UCSD-AML1 (cell line): ENCODE results near the gene KRT5.
"Not testable (repeated sequence)": the region's sequence is repeated elsewhere in the genome, so short reads cannot be mapped to it uniquely, and the experiment has no call there.

Source experiments
- DNase-seq: peaks from one replicate; lab custom pipeline; 2025; ENCODE audit not compliant: unreplicated experiment; lab: John Stamatoyannopoulos, UW

Gene KRT5

DNA sequence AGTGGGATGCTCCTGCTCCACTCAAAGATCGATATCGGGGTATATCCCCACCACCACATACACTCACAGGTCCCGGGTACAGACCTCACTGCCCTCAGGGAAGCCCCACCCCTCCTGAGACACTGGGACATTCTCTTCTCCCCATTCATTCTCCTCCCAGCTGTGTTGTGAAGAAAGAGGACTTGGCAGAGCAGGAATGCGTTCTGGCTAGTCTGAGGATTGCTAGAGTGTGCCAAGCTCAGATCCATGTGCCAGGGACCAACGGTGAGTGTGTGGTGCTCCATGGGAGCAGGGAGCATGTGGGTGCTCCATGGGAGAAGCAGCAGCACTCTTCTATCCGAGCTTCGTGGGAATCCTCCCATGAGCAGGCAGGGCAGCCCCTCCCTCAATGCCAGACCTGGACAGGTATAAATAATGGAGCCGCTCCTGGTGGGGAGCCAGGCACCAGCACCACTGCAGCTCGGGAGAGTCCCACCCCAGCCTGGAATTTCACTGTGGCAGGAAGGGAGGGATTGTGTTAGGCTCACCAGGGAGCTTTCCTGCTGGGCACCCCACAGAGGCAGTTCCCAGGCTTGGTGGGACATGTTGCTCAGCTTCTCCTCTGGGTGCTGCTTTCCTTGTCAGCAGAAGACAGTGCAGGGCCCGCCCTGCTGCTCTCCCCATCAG, 2.3 kb upstream of the KRT5 start:
- DNase-seq: no peak

DNA sequence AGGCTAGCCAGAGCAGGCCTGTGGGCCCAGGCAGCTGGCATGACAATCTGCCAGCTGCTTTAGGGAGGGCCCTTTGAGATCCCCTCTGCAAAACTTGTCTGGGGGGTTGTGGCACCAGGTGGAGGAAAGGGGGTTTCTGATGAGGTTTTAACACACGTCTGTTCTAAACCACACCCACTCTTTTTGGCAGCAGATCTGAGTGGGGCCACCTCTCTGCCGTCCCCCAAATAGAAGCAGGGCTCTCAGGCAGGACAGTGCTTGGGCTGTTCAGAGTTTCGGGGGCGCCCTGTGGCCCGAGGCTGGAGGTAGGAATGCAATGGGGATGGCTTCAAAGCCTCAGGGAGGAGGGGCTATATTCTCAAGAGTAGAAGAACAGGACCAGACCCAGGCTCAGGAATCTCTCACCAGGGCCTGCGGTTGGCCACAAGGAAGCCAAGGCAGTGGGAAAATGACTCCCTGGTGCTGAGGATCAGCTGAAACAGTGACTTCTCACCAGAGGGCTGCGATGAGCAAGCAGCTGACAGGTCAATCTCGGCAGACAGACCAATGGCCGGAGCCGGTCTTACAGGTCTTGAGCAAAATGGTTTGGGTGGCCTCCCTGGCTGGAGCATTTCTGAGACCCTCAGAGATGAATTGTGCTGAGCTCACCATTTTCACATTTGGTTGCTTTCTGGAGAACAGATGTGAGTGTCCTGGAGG, 1.5 kb upstream of the KRT5 start:
- DNase-seq: no peak

DNA sequence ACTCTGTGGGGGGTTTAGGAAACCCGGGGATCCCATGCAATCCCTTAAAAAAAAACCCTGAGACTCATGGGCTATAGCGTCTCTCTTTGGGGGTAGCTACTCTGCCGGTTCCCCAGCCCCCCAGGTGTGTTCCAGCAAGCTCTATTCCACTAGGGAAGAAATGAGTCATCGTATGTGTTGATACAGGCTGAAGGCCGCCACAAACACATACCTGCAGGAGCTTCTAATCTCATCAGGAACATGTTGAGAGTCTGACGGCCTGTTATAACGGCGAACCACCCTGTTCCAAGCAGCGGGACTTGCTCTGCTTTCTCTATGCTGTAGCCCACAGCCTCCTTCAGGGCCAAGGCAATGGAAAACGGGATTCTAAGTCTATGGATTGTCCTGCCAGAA, 977 bp upstream of the KRT5 start:
- no peak for DNase-seq

DNA sequence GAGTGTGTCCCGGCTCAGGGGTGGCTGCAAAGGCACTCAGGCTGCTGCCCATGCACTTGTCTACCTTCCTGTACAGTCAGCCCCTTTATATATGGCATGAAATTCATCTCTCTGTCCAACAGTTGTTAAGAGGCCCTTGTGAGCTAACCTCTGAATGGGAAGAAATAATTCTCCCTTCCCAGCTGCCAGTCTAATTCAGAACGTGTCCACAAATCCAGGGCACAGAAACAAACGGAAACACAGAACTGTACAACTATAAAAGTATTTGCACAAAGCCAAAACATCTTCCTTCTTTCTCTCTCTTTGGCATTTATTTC, 849 bp downstream of the KRT5 start:
- no peak for DNase-seq

DNA sequence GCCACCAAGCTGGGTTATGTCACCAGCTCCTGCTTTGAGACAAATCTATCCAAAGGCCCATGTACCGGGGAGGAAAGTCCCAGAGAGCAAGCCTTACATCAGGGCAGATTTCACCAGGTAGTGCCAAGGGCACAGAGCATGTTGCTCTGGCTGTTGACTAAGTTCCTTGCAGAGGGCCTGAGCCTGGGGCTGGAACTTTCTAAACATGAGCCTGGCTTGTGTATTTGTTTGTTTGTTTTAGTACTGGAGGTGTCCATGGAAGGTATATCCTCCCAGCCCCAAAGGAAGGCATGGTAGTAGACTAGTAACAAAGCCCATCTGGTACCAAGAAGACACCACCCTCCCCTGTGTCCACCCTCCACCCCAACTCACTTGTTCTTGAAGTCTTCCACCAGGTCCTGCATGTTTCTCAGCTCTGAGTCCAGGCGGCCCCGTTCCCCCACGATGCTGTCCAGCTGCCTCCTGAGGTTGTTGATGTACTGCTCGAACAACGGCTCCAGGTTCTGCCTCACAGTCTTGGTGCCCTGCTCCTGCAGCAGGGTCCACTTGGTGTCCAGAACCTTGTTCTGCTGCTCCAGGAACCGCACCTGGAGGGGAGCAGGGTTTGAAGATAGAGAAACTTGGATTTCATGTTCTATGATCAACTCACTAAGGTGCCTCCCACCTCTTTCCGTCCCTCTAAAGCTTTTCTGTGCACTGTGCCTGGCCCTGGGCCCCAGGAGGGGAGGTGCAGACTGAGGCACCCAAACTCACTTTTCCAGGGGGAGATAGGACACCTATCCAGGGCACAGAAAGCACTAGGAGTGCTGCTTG, 1.4 kb downstream of the KRT5 start:
- no peak for DNase-seq

DNA sequence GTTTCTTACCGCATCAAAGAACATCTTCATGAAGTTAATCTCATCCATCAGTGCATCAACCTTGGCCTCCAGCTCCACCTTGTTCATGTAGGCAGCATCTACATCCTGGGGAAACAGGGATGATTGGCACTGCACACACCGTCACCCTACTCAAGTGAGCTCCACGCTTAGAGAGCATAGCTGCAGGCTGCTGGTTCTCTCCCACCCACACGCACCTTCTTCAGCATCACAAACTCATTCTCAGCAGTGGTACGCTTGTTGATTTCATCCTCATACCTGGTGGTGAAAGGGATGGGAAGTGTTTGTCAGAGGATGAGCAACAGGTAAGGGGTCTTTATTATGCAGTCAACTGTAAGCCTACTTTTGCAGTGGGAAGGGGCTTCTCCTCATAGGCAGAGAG, 2.3 kb downstream of the KRT5 start:
- DNase-seq: no peak

DNA sequence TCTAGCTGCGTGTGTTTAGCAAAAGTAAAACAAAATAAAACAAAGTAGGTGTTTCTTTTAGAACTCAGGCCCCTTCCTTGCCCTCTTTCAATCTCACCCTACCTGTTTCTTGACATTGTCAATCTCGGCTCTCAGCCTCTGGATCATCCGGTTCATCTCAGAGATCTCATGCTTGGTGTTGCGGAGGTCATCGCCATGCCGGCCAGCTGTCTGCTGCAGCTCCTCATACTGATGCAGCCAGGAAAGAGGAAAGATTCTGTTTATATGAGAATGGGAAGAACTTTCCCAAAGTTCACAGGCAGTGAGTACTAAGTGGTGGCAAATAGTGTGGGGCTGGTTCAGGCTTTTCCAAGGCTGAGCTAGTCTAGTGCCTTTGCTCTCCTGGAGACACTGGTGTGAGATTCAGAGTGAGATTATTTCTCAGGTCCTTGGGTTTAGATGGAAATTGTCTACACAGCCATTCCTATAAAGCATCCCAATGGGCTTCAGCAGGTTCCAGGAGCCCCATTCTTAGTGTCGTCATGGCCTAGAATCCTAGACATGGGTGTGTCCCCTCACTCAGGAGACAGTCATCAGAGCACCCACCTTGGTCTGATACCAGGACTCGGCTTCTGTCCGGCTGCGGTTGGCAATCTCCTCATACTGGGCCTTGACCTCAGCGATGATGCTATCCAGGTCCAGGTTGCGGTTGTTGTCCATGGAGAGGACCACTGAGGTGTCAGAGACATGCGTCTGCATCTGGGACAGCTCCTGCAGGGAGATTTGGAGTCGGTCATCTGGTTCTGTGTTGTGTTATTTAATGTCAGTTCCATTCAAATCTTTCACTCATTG, 3.0 kb downstream of the KRT5 start:
- DNase-seq: no peak

DNA sequence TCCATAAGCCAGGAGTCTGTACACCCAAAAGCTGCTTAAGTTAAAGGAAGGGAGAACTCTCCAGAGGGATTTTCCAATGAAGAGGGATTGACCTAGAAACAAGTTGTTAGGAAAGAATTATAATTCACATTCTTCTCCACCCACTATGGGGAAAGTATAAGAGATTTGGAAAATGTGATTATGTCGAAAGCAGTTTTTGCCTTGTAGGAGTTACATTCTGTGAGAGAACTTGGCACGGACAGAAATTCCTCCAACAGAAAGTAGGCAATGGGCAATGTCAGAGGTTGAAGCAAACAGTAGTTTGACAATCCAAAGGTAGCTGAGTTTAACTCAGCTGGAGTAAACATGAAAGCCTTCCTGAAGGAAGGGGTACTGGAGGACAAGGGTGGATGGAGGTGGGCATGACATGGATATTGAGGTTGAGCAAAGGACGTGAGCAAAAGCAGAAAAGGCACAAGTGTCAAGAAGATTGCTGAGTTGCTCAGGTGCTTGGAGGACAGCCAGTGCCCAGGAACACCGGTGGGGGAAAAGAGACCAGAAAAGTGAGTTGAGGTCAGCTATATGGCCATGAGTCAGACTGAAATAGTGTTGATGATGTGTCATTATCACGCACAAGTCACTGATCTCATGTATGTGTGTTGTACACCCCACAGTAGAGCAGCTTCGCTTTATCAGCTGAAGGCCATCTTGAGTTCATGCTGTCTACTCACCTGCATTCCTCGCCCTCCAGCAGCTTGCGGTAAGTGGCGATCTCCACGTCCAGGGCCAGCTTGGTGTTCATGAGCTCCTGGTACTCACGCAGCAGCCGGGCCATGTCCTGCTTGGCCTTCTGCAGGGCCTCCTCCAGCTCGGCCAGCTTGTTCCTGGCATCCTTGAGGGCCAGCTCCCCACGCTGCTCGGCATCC, 4.0 kb downstream of the KRT5 start:
- DNase-seq: no peak

DNA sequence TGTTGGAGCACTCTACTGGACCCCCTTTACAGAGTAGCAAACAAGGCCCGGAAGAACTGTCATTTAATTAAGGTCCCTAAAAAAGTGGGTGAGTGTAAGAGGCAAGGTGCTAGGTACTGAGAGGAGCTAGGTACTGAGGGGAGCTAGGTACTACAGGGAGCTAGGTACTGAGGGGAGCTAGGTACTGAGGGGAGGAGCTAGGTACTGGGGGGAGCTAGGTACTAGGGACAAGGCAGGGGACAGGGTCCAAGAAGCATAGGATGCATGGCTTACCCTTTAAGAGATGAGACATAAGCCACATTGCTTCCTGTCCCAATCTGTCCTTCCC, 4.9 kb downstream of the KRT5 start:
- DNase-seq: no peak

DNA sequence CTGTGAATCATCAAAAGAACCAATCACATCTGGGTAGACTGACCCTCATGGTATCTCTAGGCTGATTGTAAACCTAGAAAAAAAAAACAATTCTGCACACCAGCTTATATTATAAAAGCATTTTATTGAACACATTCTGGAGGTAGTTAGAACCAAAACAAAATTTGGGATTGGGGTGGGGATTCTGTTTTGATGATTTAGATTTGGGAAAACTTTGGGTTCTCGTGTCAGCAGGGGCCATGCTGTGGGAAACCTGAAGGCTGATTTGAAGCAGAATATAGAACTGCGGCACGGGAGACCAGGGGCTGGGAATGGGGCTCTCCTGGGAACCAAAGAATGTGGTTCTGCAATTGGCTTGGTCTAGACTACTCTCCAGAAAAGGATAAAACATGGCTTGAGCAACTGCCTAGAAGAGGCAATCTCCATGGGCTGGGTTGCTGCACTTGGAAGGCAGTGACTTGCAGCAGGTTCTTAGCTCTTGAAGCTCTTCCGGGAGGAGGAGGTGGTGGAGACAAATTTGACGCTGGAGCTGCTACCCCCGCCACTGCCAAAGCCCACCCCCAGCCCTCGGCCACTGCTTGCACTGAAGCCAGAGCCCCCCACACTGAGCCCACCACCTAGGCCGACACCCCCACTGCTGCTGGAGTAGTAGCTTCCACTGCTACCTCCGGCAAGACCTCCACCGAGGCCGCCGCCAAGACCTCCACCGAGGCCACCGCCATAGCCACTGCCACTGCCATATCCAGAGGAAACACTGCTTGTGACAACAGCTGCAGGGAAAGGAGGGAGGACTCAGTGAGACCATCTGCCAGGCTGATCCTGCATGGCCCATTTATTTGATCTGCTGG, 5.5 kb downstream of the KRT5 start:
- DNase-seq: no peak

DNA sequence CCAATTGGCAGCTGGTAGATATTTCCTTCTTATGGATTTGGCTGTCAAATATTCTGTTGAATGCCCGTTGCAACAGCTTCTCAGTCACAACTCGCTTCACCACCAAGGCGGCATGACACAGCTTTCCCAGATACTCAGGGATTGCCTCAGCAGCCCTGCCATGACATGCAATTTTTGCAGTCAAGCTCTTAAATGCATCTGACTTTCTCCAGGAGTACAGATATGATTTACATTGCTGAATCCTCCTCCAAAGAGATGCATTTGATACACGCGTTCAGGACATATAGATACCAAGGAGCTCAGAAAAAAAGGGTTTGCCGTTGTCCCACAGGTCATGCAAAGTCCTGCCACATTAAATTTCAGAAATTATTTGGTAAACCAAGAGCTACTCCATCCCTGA, 6.5 kb downstream of the KRT5 start:
- no peak for DNase-seq

DNA sequence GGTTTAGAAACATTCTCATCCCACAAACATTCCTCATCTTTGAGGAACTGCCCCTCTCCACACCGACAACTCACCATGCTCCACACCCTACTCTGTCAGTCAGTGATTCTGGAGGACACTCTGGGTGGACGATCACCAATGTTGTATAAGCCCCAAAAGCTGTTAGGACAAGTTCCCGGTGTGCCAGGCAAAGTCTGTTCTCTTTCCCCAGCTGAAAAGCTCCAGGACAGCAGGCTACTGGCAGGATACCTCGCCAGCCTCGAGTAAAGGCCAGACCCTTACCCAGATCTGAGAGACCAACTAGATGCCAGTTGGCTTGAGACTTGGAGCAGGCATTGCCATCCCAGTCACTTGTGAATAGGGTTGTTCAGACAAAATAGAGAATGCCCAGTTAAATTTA, 12.0 kb downstream of the KRT5 start:
- no peak for DNase-seq

DNA sequence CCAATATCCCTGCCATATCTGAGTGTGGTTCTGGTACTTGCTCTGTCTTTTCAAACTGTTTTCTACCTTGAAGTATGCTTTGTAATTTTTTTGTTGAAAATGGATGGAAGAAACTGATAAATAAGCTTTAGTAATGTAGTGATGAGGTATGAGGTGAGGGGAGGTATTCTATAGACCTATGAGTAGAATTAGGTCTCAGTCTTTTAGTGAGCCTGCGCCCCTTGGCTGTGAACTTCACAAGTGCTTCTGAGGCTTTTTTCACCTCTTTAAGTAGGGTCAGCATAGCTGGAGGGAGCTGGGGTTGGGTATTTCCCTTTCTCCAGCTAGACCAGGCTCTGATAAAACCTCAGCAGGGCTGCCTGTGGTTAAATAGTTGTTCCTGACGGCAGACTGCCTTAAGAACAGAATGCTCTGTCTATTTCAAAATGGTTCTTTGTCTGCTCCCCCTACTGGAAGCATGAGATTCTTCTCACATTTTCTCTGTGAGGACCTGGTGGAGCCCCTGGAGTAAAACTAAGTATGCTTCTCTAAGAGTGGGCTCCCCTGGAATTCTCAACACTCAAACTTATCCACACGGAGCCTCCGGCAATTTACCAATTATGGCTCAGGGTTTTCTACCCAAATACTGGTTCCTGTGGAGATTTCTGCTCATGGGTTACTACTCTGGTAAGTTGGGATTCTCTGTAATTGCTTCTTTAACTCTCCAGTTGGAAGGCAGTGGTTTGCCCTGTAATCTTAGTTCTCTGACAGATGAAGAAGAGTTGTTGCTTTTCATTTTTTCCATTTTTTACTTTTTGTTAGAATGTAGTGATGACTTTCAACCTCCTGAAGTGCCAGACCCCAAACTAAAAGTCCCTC, 13.1 kb downstream of the KRT5 start:
- DNase-seq: peak; percentile 33

DNA sequence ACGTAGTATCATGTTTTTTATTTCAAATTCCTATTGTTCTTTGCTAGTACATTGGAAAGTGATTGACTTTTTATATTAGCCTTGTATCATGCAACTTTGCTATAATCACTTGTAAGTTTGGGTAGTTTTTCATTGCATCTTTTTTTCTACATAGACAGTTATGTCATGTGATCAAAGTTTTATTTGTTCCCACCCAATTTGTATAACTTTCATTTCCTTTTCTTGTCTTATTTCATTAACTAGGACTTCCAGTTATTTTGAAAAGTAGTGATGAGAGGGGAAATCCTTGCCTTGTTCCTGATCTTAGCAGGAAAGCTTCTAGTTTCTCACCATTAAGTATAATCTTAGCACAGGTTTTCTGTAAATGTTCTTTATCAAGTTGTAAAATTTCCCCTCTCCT, 17.3 kb downstream of the KRT5 start:
- no peak for DNase-seq

DNA sequence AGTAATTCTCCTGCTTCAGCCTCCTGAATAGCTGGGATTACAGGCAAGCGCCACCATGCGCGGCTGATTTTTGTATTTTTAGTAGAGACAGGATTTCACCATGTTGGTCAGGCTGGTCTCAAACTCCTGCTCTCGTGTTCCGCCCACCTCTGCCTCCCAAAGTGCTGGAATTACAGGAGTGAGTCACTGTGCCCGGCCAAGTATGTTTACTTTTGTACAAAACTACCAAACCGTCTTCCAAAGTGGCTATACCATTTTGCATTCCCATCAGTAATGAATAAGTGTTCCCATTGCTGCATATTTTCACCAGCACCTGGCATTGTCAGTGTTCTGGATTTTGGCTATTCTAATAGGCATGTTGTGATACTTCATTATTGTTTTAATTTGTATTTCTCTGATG, 18.7 kb downstream of the KRT5 start:
- no peak for DNase-seq

DNA sequence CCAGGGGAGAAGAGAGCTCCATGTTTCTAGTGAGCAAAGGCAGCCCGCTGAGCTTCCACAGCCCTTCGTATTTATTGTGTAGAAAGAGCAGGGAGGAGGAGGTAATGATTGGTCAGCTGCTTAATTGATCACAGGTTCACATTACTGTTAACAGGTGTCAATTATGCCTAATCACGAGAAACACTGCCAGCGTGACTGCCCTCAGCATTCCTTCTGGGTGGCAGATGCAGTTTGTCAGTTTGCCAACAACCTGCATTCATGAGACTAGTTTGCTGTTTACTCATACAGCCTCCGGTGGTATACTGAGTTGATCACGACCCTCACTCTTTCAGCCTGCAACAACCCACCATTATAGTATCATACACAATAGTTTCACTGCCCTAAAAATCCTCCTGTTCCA, 19.6 kb downstream of the KRT5 start:
- DNase-seq: not testable (repeated sequence)

DNA sequence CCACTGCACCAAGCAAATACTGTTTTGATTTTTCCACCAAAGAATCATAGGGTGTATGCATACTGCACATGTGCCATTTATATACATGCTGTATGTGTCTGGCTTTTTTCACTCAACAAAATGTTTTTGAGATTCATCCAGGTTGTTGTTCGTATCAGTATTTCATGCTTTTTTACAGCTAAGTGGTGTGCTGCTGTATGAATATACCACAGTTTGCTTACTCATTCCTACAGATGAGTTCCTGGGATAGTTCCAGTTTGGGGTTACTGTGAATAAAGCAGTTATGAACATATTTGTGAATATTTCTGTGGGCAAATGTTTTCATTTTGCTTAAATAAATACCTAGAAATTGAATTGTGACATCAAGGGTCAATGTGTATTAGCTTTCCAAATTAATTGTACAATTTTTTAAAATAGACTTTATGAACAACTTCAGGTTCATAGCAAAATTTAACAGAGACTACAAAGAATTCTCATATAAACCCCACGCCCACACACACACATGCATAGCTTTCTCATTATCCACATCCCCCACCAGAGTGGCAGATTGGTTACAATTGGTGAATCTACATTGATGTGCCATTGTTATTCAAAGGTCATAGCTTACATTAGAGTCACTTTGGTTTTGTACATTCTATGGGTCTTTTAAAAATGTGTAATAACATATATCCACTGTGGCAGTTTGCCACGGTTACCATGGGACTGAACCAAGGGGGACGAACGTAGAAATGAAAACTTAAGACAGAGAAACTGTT, 20.2 kb downstream of the KRT5 start:
- DNase-seq: no peak

DNA sequence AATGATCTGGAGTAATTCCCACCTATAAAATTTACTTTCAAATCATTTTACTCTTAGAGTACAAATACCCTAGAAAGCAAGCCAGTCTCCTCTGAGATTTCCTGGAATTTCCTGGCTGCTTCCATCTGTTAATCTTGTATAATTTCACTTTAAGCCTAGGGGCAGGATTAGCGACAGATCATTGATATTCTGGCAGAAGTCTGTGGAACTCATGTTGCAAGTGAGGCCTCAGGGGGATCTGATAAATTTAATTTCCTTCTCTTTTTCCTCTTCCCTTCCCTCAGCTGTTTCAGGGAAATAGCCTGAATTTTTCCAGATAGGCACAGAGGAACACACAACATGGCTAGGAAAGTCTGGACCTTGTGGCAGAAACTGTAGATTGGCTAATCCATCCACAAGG, 21.2 kb downstream of the KRT5 start:
- DNase-seq: no peak
